ENCODE measurements around the gene PLIN5.

The PLIN5 gene

DNA sequence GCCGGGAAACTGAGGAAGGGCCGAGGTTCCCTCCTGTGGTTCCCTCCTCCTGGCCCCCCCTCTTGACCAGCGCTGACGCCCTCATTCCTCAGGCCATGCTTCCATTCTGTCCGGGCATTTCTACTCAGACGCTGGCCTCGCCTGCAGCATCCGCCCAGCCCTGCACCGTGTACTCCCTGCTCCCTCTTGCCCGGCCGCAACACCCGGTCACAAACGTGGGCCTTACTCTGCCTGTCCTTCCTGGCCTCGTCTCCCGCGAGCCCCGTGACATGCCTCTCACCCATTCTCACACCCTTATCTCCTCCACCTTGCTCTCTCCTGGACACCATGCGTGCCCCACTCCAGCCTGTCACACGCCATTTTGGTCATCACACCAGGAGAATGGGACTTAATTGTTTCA is 51.6 kb downstream of the PLIN5 start:
- DNase-seq = no peak
- intact Hi-C loops (cut with DNase I; ENCODE audit: low total_unique reads) = no loop called here
- TF ChIP-seq, protein P1, sequence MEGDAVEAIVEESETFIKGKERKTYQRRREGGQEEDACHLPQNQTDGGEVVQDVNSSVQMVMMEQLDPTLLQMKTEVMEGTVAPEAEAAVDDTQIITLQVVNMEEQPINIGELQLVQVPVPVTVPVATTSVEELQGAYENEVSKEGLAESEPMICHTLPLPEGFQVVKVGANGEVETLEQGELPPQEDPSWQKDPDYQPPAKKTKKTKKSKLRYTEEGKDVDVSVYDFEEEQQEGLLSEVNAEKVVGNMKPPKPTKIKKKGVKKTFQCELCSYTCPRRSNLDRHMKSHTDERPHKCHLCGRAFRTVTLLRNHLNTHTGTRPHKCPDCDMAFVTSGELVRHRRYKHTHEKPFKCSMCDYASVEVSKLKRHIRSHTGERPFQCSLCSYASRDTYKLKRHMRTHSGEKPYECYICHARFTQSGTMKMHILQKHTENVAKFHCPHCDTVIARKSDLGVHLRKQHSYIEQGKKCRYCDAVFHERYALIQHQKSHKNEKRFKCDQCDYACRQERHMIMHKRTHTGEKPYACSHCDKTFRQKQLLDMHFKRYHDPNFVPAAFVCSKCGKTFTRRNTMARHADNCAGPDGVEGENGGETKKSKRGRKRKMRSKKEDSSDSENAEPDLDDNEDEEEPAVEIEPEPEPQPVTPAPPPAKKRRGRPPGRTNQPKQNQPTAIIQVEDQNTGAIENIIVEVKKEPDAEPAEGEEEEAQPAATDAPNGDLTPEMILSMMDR (IDR thresholded peaks at IDR 0.05) = no peak

GRCh38 chr19:4482721-4483364 is 52.2 kb downstream of the PLIN5 start:
- no peak overlapping the region for H3K4me3 ChIP-seq
- no peaks in the 10 kb centered on the region for H3K27me3 ChIP-seq
- intact Hi-C loops (cut with DNase I; ENCODE audit: low total_unique reads) = no loop called here
- H3K9me3 ChIP-seq = no peaks in the 10 kb centered on the region
- TF ChIP-seq, protein P1 (IDR thresholded peaks at IDR 0.05) = no peak
- H3K4me1 ChIP-seq = no peaks in the 10 kb centered on the region
- DNase-seq = no peak
- H3K27ac ChIP-seq = no peak overlapping the region
- H3K36me3 ChIP-seq = peaks cover 0 to 90% (median 32%) of the 10 kb centered on the region in 3 donors

More for the DNA sequence above, 51.6 kb downstream of the PLIN5 start:
- H3K27me3 ChIP-seq = no peaks in the 10 kb centered on the region
- H3K4me3 ChIP-seq = no peak overlapping the region
- H3K27ac ChIP-seq = no peak overlapping the region
- no peaks in the 10 kb centered on the region for H3K4me1 ChIP-seq
- no peaks in the 10 kb centered on the region for H3K9me3 ChIP-seq
- peaks cover under 1 to 91% (median 30%) of the 10 kb centered on the region in 3 donors for H3K36me3 ChIP-seq

- Histone ChIP-seq H3K4me1 (peaks cover 0 to 27% (median 25%) of the 10 kb centered on the region in 4 donors), H3K27me3 (no peaks in the 10 kb centered on the region), H3K9me3 (no peaks in the 10 kb centered on the region), H3K27ac (no peak overlapping the region), H3K4me3 (no peak overlapping the region), H3K36me3 (peaks cover 15 to 70% (median 37%) of the 10 kb centered on the region in 3 donors)
- TF ChIP-seq, protein P1 (IDR thresholded peaks at IDR 0.05) = no peak
- intact Hi-C loops (cut with DNase I; ENCODE audit: low total_unique reads) = no loop called here
- no peak for DNase-seq
These were observed 57.8 kb downstream of the PLIN5 start for GRCh38 chr19:4477034-4477801.

- Histone ChIP-seq H3K27ac (peak overlapping the region; percentile 22 to 30), H3K4me3 (peak overlapping the region; percentile 16 to 98), H3K4me1 (peaks cover 0 to 31% (median 25%) of the 10 kb centered on the region in 4 donors), H3K27me3 (no peaks in the 10 kb centered on the region), H3K36me3 (peaks cover 15 to 44% (median 28%) of the 10 kb centered on the region in 3 donors), H3K9me3 (no peaks in the 10 kb centered on the region)
- intact Hi-C loops (cut with DNase I; ENCODE audit: low total_unique reads) = no loop called here
- TF ChIP-seq, protein P1 (IDR thresholded peaks at IDR 0.05) = no peak
- DNase-seq = no peak
These were observed 60.5 kb downstream of the PLIN5 start for GRCh38 chr19:4474514-4475022.

DNA sequence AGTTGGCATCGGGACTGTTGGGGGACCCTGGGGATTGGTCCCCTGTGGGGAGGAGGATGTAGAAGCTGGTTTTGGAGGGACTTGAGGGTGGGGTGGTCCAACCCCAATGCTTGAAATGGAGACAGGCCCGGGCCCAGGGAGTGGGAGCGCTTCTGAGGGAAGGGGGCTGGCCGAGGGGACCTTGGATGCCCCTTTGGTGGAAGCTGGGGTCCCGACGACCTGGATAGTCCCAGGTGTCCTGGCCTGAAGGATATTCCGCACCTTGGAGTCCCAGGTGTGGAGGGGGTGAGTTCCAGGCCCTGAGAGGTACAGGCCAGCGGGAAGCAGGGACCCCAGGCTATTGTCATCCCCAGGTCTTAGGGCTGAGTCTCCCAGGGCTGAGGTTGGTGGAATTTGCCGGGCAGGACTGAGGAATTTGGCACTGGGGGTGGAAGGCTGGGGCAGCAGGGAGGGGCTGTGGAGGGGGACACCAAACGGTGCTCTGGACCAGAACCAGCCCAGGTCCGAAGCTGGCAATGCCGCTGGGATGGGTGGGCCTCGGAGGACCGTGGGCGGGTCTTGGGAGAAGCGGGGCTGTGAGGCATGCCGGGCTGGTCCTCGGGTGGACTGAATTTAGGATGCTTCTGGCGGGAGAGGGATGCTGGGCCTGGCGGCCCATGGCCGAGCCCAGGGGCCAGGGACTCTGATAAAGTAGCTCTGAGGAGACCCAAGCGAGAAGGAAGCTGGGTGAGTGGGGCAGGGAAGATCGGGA is 61.1 kb downstream of the PLIN5 start:
- peaks cover 15 to 37% (median 27%) of the 10 kb centered on the region in 3 donors for H3K36me3 ChIP-seq
- H3K9me3 ChIP-seq = no peaks in the 10 kb centered on the region
- TF ChIP-seq, protein P1 (IDR thresholded peaks at IDR 0.05) = no peak
- no peaks in the 10 kb centered on the region for H3K27me3 ChIP-seq
- peaks cover 0 to 31% (median 25%) of the 10 kb centered on the region in 4 donors for H3K4me1 ChIP-seq
- DNase-seq = no peak
- peak overlapping the region; percentile 16 to 98 for H3K4me3 ChIP-seq
- intact Hi-C loops (cut with DNase I; ENCODE audit: low total_unique reads) = no loop called here
- peak overlapping the region; percentile 22 to 30 for H3K27ac ChIP-seq
